Activated B cell treated with CpG ODN at 0.5 μM for 24 hours (primary cell): ENCODE results near the gene PSMF1. TPM values are rescaled to one million over a fixed set of nuclear protein-coding genes. Genes with fewer than 3 reads are reported as not detected.
A peak's percentile ranks its signal among the peaks of the same experiment; 100 is the strongest.

Source experiments
- ATAC-seq: fragments of 200-7000 bp; cut with Tn5 transposase; one replicate; pipeline ENCODE4 v1.10.0; 2021; ENCODE audit warnings: low read depth, mild to moderate bottlenecking, moderate library complexity
- CTCF ChIA-PET: fragments of 350-600 bp; sonication (Branson Sonifier 250); formaldehyde crosslinking; loops from one replicate; lab custom pipeline; 2021; ENCODE audit warnings: antibody characterized with exemption; lab: Charles Lee
- POLR2A ChIA-PET: fragments of 350-600 bp; sonication (Branson Sonifier 250); formaldehyde crosslinking; loops from one replicate; lab custom pipeline; 2021; ENCODE audit warnings: antibody characterized with exemption; lab: Charles Lee
- DNase-seq: peaks from one replicate; pipeline ENCODE4 v3.0.0; 2022
- H3K27ac Mint-ChIP-seq: one replicate; pipeline ENCODE4 v1.8.0; 2020; ENCODE audit warnings: mixed read lengths
- H3K27me3 Mint-ChIP-seq: one replicate; pipeline ENCODE4 v1.8.0; 2021; ENCODE audit warnings: mixed read lengths
- H3K36me3 Mint-ChIP-seq: one replicate; pipeline ENCODE4 v1.8.0; 2021; ENCODE audit warnings: low read depth, mixed read lengths
- H3K4me1 Mint-ChIP-seq: one replicate; pipeline ENCODE4 v1.8.0; 2021; ENCODE audit warnings: mixed read lengths
- H3K4me3 Mint-ChIP-seq: one replicate; pipeline ENCODE4 v1.8.0; 2020; ENCODE audit warnings: mild to moderate bottlenecking, mixed read lengths
- H3K9me3 Mint-ChIP-seq: one replicate; pipeline ENCODE4 v1.8.0; 2020; ENCODE audit warnings: mixed read lengths
- CTCF ChIP-seq: fragments of 200-600 bp; IDR thresholded peaks from one replicate; pipeline ENCODE4 v1.8.0; 2022; ENCODE audit warnings: antibody characterized with exemption, mild to moderate bottlenecking
- intact Hi-C: fragments of 100-400 bp; cut with micrococcal nuclease; formaldehyde crosslinking; loops from one replicate; pipeline ENCODE4 v1.15.1; 2024
- total RNA-seq: library from RNA; stranded (reverse); gene quantifications from 2 replicates; pipeline ENCODE4 v1.2.3, GENCODE V29; 2022

PSMF1 gene
- total RNA-seq, 1 donor from 2014 or later, result 130 TPM

- ChIA-PET POLR2A (no interaction called here), CTCF (no interaction called here)
- no peak for ATAC-seq
- Mint-ChIP-seq H3K27ac (no peak overlapping the region), H3K36me3 (peaks cover 10% of the 10 kb centered on the region), H3K9me3 (no peaks in the 10 kb centered on the region), H3K4me1 (peaks cover 9% of the 10 kb centered on the region), H3K4me3 (no peak overlapping the region), H3K27me3 (peaks cover 17% of the 10 kb centered on the region)
- TF ChIP-seq CTCF, result no peak
- intact Hi-C loops, result no loop called here
- DNase-seq, result no peak
Observed at GRCh38 chr20:1180949-1181348, 62.5 kb downstream of the PSMF1 start.

GRCh38 chr20:1182106-1182505 is 63.7 kb downstream of the PSMF1 start:
- H3K9me3 Mint-ChIP-seq, result no peaks in the 10 kb centered on the region
- no peak for DNase-seq
- H3K27ac Mint-ChIP-seq, result no peak overlapping the region
- POLR2A ChIA-PET, result no interaction called here
- H3K4me1 Mint-ChIP-seq, result peaks cover 11% of the 10 kb centered on the region
- CTCF ChIA-PET, result no interaction called here
- no peak for TF ChIP-seq CTCF
- peaks cover 4% of the 10 kb centered on the region for H3K36me3 Mint-ChIP-seq
- intact Hi-C loops, result no loop called here
- H3K27me3 Mint-ChIP-seq, result peaks cover 21% of the 10 kb centered on the region
- no peak overlapping the region for H3K4me3 Mint-ChIP-seq
- no peak for ATAC-seq

- H3K27me3 Mint-ChIP-seq, result peaks cover 21% of the 10 kb centered on the region
- intact Hi-C loops, result no loop called here
- TF ChIP-seq CTCF, result no peak
- H3K4me1 Mint-ChIP-seq, result peaks cover 11% of the 10 kb centered on the region
- ChIA-PET POLR2A (no interaction called here), CTCF (no interaction called here)
- no peaks in the 10 kb centered on the region for H3K9me3 Mint-ChIP-seq
- ATAC-seq (no peak), DNase-seq (no peak)
- no peak overlapping the region for H3K27ac Mint-ChIP-seq
- no peak overlapping the region for H3K4me3 Mint-ChIP-seq
- peaks cover 4% of the 10 kb centered on the region for H3K36me3 Mint-ChIP-seq
Observed at GRCh38 chr20:1183153-1183552, 64.8 kb downstream of the PSMF1 start.

GRCh38 chr20:1184260-1184637 is 65.8 kb downstream of the PSMF1 start:
- no peak overlapping the region for H3K27ac Mint-ChIP-seq
- intact Hi-C loops, result no loop called here
- CTCF ChIA-PET, result no interaction called here
- no peak for TF ChIP-seq CTCF
- DNase-seq, result no peak
- peaks cover 4% of the 10 kb centered on the region for H3K36me3 Mint-ChIP-seq
- peaks cover 21% of the 10 kb centered on the region for H3K27me3 Mint-ChIP-seq
- POLR2A ChIA-PET, result no interaction called here
- ATAC-seq, result no peak
- H3K9me3 Mint-ChIP-seq, result no peaks in the 10 kb centered on the region
- H3K4me3 Mint-ChIP-seq, result peak overlapping the region; percentile 53
- H3K4me1 Mint-ChIP-seq, result peaks cover 11% of the 10 kb centered on the region

GRCh38 chr20:1184638-1185315 is 66.4 kb downstream of the PSMF1 start, which contains the start of gene TMEM74B:
TMEM74B (minus strand) TSS chr20:1184981; CDS start chr20:1183801, 1,180 bp downstream.
- POLR2A ChIA-PET, result no interaction called here
- CTCF ChIA-PET, result no interaction called here
- DNase-seq, result no peak
- Mint-ChIP-seq H3K4me3 (peak within 1 kb of the TSS; percentile 58), H3K27me3 (peaks cover 25% of the 10 kb centered on the region), H3K36me3 (peaks cover 4% of the 10 kb centered on the region), H3K27ac (no peak within 1 kb of the TSS), H3K4me1 (peaks cover 11% of the 10 kb centered on the region), H3K9me3 (no peaks in the 10 kb centered on the region)
- intact Hi-C loops, result no loop called here
- no peak for TF ChIP-seq CTCF
- ATAC-seq, result no peak
